Fibroblast of lung (primary cell): ENCODE results near the gene ADCY2.

Experiments
- EZH2 ChIP-seq: IDR thresholded peaks from 2 replicates; pipeline ENCODE4 v1.5.1; 2012; ENCODE audit warnings: low read length, control low read depth, mild to moderate bottlenecking; ENCODE audit errors: missing control alignments
- TF ChIP-seq, protein P1 (sequence below), 2 donors: IDR thresholded peaks in 1 of 2; conservative IDR thresholded peaks in 1 of 2; 1 replicate in 1 of 2; 2 replicates in 1 of 2; pipeline ENCODE4 v1.5.1; 2011 to 2012; ENCODE audit warnings: low read length in 2 of 2, control low read depth in 1 of 2, inconsistent platforms in 1 of 2, low read depth in 1 of 2, mild to moderate bottlenecking in 1 of 2

- TF ChIP-seq, protein P1, sequence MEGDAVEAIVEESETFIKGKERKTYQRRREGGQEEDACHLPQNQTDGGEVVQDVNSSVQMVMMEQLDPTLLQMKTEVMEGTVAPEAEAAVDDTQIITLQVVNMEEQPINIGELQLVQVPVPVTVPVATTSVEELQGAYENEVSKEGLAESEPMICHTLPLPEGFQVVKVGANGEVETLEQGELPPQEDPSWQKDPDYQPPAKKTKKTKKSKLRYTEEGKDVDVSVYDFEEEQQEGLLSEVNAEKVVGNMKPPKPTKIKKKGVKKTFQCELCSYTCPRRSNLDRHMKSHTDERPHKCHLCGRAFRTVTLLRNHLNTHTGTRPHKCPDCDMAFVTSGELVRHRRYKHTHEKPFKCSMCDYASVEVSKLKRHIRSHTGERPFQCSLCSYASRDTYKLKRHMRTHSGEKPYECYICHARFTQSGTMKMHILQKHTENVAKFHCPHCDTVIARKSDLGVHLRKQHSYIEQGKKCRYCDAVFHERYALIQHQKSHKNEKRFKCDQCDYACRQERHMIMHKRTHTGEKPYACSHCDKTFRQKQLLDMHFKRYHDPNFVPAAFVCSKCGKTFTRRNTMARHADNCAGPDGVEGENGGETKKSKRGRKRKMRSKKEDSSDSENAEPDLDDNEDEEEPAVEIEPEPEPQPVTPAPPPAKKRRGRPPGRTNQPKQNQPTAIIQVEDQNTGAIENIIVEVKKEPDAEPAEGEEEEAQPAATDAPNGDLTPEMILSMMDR (conservative IDR thresholded peaks at IDR 0.05 in 1 of 2, IDR thresholded peaks at IDR 0.05 in 1 of 2; ENCODE audit: low read depth in 1 of 2, low read length in 2 of 2) = no peak
- TF ChIP-seq EZH2 = no peak
These were observed 182.1 kb downstream of the ADCY2 start for GRCh38 chr5:7578071-7578470.
